Thyroid gland (tissue), 4 donors: ENCODE data around the gene AKAP6.

ENCODE experiments used
- CTCF ChIP-seq, 6 experiments: fragments of 200-600 bp in 3 of 6; fragments of 450-650 bp in 3 of 6; sonication (generic) in 3 of 6; IDR thresholded peaks; one replicate each; pipeline ENCODE4 v1.5.1; 2016 to 2019; ENCODE audit warnings: antibody characterized with exemption in 6 of 6, mild to moderate bottlenecking in 2 of 6, inconsistent platforms in 1 of 6, moderate library complexity in 1 of 6
- POLR2A ChIP-seq, 2 donors: fragments of 450-650 bp; IDR thresholded peaks; one replicate each; pipeline ENCODE4 v1.6.1; 2017; ENCODE audit warnings: antibody characterized with exemption in 2 of 2, mild to moderate bottlenecking in 2 of 2, moderate library complexity in 1 of 2

GRCh38 chr14:32393119-32393518 is 64.0 kb downstream of the AKAP6 start:
- no peak for TF ChIP-seq CTCF (IDR thresholded peaks at IDR 0.05)
- TF ChIP-seq POLR2A (IDR thresholded peaks at IDR 0.05) = no peak
